HepG2 (cell line): ENCODE data around the gene DAAM1. TPM values are rescaled to one million over a fixed set of nuclear protein-coding genes. Genes with fewer than 3 reads are reported as not detected.
A peak's percentile ranks its signal among the peaks of the same experiment; 100 is the strongest.

ENCODE experiments used
- BCL6 ChIP-seq: IDR thresholded peaks from 2 replicates; pipeline ENCODE4 v1.6.1; 2016; ENCODE audit warnings: missing genetic modification reagents, missing compliant biosample characterization
- CREM ChIP-seq, 2 experiments: sonication (generic) in 1 of 2; formaldehyde crosslinking in 1 of 2; IDR thresholded peaks; 2 replicates each; pipeline versions ENCODE4 v1.4.0 to v1.6.1; 2016 to 2020; ENCODE audit warnings: antibody characterized with exemption in 1 of 2, mild to moderate bottlenecking in 1 of 2, missing genetic modification reagents in 1 of 2
- FOXP1 ChIP-seq, 2 experiments: fragments of 450-650 bp in 1 of 2; IDR thresholded peaks; 2 replicates each; pipeline ENCODE4 v1.6.1; 2017 to 2018; ENCODE audit warnings: antibody characterized with exemption in 1 of 2
- GATA4 ChIP-seq: sonication (generic); IDR thresholded peaks from 2 replicates; pipeline ENCODE4 v1.6.1; 2016; ENCODE audit warnings: antibody characterized with exemption, low read depth, borderline replicate concordance
- GFI1 ChIP-seq: sonication (generic); formaldehyde crosslinking; IDR thresholded peaks from 2 replicates; pipeline ENCODE4 v1.5.0; 2020; ENCODE audit warnings: missing genetic modification reagents, mild to moderate bottlenecking, borderline replicate concordance
- KLF12 ChIP-seq: sonication (generic); formaldehyde crosslinking; IDR thresholded peaks from 2 replicates; pipeline ENCODE4 v1.4.0; 2020; ENCODE audit warnings: missing genetic modification reagents, borderline replicate concordance
- NCOA2 ChIP-seq: sonication (generic); formaldehyde crosslinking; IDR thresholded peaks from 2 replicates; pipeline ENCODE4 v1.8.0; 2022; ENCODE audit warnings: inconsistent platforms
- RXRB ChIP-seq: IDR thresholded peaks from 2 replicates; pipeline ENCODE4 v1.6.1; 2016; ENCODE audit warnings: borderline replicate concordance, missing genetic modification reagents, missing compliant biosample characterization
- SAP130 ChIP-seq: IDR thresholded peaks from 2 replicates; pipeline ENCODE4 v1.6.1; 2016; ENCODE audit warnings: low read depth
- SOX13 ChIP-seq, 3 experiments: fragments of 450-650 bp in 1 of 3; sonication (generic) in 1 of 3; formaldehyde crosslinking in 1 of 3; IDR thresholded peaks in 2 of 3; conservative IDR thresholded peaks in 1 of 3; 2 replicates each; pipeline versions ENCODE4 v1.5.0 to v1.6.1; 2016 to 2020; ENCODE audit warnings: antibody characterized with exemption in 1 of 3, mild to moderate bottlenecking in 1 of 3, missing compliant biosample characterization in 1 of 3, missing genetic modification reagents in 1 of 3, moderate library complexity in 1 of 3
- ZNF101 ChIP-seq: sonication (generic); formaldehyde crosslinking; IDR thresholded peaks from 2 replicates; pipeline ENCODE4 v1.4.0; 2020; ENCODE audit warnings: mild to moderate bottlenecking, low read depth, missing genetic modification reagents, borderline replicate concordance
- ZNF547 ChIP-seq: sonication (generic); formaldehyde crosslinking; IDR thresholded peaks from 2 replicates; pipeline ENCODE4 v1.5.1; 2020; ENCODE audit warnings: mild to moderate bottlenecking, missing genetic modification reagents
- ZNF878 ChIP-seq: sonication (generic); formaldehyde crosslinking; IDR thresholded peaks from 2 replicates; pipeline ENCODE4 v1.8.1; 2023; ENCODE audit warnings: mild to moderate bottlenecking, missing genetic modification reagents, moderate library complexity
- ZSCAN31 ChIP-seq: sonication (generic); formaldehyde crosslinking; IDR thresholded peaks from 2 replicates; pipeline ENCODE4 v1.5.0; 2020; ENCODE audit warnings: low read depth, mild to moderate bottlenecking, missing genetic modification reagents
- polyA plus RNA-seq, 8 experiments: library from polyadenylated mRNA; depleted of rRNA in 3 of 8; stranded (reverse) in 7 of 8; unstranded in 1 of 8; fragments of >200 nt; fragmentation: Illumina TruSeq in 4 of 8; extraction: Trizol in 4 of 8; gene quantifications; 2 replicates each; pipeline versions ENCODE4 v1.2.1 to v1.2.3, GENCODE V29; 2011 to 2016; ENCODE audit warnings: low read depth in 4 of 8, missing spikeins in 1 of 8, mixed read lengths in 1 of 8; ENCODE audit not compliant: insufficient read depth in 1 of 8
- total RNA-seq, 5 experiments: library from RNA; depleted of rRNA; stranded (reverse); fragments of >200 nt; fragmentation: Illumina TruSeq; extraction: Trizol; gene quantifications; 2 replicates each; pipeline ENCODE4 v1.2.3, GENCODE V29; 2016; ENCODE audit warnings: low read depth in 1 of 5
- TF ChIP-seq, protein P1 (sequence below): sonication (generic); formaldehyde crosslinking; conservative IDR thresholded peaks from 2 replicates; pipeline ENCODE4 v1.4.0; 2020; ENCODE audit warnings: missing genetic modification reagents
- TF ChIP-seq, protein P2 (sequence below), 2 experiments: sonication (generic) in 1 of 2; formaldehyde crosslinking in 1 of 2; IDR thresholded peaks; 2 replicates each; pipeline versions ENCODE4 v1.4.0 to v1.6.1; 2016 to 2020; ENCODE audit warnings: borderline replicate concordance in 1 of 2, low read depth in 1 of 2, mild to moderate bottlenecking in 1 of 2, missing genetic modification reagents in 1 of 2
- TF ChIP-seq, protein P3 (sequence below): sonication (generic); formaldehyde crosslinking; IDR thresholded peaks from 2 replicates; pipeline ENCODE4 v1.4.0; 2020; ENCODE audit warnings: mild to moderate bottlenecking, missing genetic modification reagents, borderline replicate concordance

DAAM1 gene
- total and polyA plus RNA-seq, 2 of the 13 experiments (the other 11 are each of a cell fraction or from before 2014, with no cell fraction given) = 10.9 to 24.5 TPM

- TF ChIP-seq ZNF878 (CRISPR knock-in tag) (no peak), BCL6 (peak; percentile 100), FOXP1 (IDR thresholded peaks at IDR 0.05) (no peak), FOXP1 (CRISPR knock-in tag; IDR thresholded peaks at IDR 0.05) (peak; percentile 38; the same call in 1 of the 2 replicates), ZSCAN31 (no peak), ZNF547 (CRISPR knock-in tag) (no peak), NCOA2 (CRISPR knock-in tag) (peak; percentile 49), ZNF101 (CRISPR knock-in tag) (no peak), SOX13 (IDR thresholded peaks at IDR 0.05) (no peak), SOX13 (CRISPR knock-in tag; conservative IDR thresholded peaks at IDR 0.05 in 1 of 2, IDR thresholded peaks at IDR 0.05 in 1 of 2) (peak in 1 of 2 experiments; percentile 70; a peak in 1 of 4 replicates), GATA4 (peak; percentile 44; the same call in 1 of the 2 replicates), RXRB (CRISPR knock-in tag) (peak; percentile 41; the same call in 1 of the 2 replicates), SAP130 (CRISPR knock-in tag) (peak; percentile 41; the same call in 1 of the 2 replicates), CREM (IDR thresholded peaks at IDR 0.05) (peak; percentile 68), CREM (CRISPR knock-in tag; IDR thresholded peaks at IDR 0.05) (no peak), KLF12 (CRISPR knock-in tag) (no peak), GFI1 (peak; percentile 75; the same call in 1 of the 2 replicates)
- TF ChIP-seq, protein P1, sequence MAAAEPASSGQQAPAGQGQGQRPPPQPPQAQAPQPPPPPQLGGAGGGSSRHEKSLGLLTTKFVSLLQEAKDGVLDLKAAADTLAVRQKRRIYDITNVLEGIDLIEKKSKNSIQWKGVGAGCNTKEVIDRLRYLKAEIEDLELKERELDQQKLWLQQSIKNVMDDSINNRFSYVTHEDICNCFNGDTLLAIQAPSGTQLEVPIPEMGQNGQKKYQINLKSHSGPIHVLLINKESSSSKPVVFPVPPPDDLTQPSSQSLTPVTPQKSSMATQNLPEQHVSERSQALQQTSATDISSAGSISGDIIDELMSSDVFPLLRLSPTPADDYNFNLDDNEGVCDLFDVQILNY (CRISPR knock-in tag) = no peak
- TF ChIP-seq, protein P2, sequence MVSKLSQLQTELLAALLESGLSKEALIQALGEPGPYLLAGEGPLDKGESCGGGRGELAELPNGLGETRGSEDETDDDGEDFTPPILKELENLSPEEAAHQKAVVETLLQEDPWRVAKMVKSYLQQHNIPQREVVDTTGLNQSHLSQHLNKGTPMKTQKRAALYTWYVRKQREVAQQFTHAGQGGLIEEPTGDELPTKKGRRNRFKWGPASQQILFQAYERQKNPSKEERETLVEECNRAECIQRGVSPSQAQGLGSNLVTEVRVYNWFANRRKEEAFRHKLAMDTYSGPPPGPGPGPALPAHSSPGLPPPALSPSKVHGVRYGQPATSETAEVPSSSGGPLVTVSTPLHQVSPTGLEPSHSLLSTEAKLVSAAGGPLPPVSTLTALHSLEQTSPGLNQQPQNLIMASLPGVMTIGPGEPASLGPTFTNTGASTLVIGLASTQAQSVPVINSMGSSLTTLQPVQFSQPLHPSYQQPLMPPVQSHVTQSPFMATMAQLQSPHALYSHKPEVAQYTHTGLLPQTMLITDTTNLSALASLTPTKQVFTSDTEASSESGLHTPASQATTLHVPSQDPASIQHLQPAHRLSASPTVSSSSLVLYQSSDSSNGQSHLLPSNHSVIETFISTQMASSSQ (IDR thresholded peaks at IDR 0.05; ENCODE audit: low read depth) = no peak; the same call in 1 of the 2 replicates
- TF ChIP-seq, protein P2 (CRISPR knock-in tag; IDR thresholded peaks at IDR 0.05; ENCODE audit: borderline replicate concordance) = peak; percentile 36; the same call in 1 of the 2 replicates
- TF ChIP-seq, protein P3, sequence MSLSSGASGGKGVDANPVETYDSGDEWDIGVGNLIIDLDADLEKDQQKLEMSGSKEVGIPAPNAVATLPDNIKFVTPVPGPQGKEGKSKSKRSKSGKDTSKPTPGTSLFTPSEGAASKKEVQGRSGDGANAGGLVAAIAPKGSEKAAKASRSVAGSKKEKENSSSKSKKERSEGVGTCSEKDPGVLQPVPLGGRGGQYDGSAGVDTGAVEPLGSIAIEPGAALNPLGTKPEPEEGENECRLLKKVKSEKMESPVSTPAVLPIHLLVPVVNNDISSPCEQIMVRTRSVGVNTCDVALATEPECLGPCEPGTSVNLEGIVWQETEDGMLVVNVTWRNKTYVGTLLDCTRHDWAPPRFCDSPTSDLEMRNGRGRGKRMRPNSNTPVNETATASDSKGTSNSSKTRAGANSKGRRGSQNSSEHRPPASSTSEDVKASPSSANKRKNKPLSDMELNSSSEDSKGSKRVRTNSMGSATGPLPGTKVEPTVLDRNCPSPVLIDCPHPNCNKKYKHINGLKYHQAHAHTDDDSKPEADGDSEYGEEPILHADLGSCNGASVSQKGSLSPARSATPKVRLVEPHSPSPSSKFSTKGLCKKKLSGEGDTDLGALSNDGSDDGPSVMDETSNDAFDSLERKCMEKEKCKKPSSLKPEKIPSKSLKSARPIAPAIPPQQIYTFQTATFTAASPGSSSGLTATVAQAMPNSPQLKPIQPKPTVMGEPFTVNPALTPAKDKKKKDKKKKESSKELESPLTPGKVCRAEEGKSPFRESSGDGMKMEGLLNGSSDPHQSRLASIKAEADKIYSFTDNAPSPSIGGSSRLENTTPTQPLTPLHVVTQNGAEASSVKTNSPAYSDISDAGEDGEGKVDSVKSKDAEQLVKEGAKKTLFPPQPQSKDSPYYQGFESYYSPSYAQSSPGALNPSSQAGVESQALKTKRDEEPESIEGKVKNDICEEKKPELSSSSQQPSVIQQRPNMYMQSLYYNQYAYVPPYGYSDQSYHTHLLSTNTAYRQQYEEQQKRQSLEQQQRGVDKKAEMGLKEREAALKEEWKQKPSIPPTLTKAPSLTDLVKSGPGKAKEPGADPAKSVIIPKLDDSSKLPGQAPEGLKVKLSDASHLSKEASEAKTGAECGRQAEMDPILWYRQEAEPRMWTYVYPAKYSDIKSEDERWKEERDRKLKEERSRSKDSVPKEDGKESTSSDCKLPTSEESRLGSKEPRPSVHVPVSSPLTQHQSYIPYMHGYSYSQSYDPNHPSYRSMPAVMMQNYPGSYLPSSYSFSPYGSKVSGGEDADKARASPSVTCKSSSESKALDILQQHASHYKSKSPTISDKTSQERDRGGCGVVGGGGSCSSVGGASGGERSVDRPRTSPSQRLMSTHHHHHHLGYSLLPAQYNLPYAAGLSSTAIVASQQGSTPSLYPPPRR (CRISPR knock-in tag) = 0 out of 2 replicates have a peak, but pooled peaks have one; percentile 26
These were observed 117.5 kb downstream of the DAAM1 start (continued) for GRCh38 chr14:59305836-59306555.
